ENCODE measurements around the gene WNT7B. TPM values are rescaled to one million over a fixed set of nuclear protein-coding genes. Genes with fewer than 3 reads are reported as not detected.

WNT7B gene
- total RNA-seq, 6 experiments from 2014 or later, result 0.10 to 0.12 TPM; not detected in 4

DNA sequence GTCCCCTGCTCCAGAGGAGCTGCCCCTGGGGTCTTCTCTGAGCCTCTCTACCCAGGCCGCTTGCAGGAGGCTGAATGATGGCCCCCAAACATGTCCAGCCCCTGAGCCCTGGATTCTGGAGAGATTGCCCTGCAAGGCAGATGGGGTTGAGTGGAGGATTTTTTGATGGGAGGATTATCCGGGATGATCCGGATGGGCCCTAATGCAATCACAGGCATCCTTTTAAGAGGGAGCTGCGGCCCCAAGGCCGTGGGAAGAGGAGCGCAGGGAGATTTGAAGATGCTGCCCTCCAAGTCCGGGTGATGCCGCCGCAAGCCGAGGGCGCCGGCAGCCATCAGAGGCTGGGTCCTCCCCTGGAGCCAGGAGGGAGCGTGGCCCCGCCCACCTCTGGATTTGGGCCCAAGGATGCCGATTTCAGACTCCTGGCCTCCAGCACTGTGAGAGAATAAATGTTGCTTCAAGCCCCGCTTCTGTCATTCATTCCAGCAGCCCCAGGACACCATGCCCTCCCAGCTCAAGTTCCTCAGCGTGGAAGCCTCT is 66.0 kb downstream of the WNT7B start:
- intact Hi-C loops (cut with DNase I), result no loop called here
- Histone ChIP-seq H3K4me3 (no peak overlapping the region), H3K27me3 (no peaks in the 10 kb centered on the region), H3K4me1 (no peaks in the 10 kb centered on the region), H3K36me3 (no peaks in the 10 kb centered on the region), H3K9me3 (no peaks in the 10 kb centered on the region), H3K27ac (no peak overlapping the region)
- 40% methylated on average over 1 of the region's 17 CpGs for WGBS (ENCODE audit: insufficient coverage, low coverage, low lambda C conversion rate, missing lambda C conversion rate)
- DNase-seq (no peak), ATAC-seq (no peak)
- TF ChIP-seq, protein P1, sequence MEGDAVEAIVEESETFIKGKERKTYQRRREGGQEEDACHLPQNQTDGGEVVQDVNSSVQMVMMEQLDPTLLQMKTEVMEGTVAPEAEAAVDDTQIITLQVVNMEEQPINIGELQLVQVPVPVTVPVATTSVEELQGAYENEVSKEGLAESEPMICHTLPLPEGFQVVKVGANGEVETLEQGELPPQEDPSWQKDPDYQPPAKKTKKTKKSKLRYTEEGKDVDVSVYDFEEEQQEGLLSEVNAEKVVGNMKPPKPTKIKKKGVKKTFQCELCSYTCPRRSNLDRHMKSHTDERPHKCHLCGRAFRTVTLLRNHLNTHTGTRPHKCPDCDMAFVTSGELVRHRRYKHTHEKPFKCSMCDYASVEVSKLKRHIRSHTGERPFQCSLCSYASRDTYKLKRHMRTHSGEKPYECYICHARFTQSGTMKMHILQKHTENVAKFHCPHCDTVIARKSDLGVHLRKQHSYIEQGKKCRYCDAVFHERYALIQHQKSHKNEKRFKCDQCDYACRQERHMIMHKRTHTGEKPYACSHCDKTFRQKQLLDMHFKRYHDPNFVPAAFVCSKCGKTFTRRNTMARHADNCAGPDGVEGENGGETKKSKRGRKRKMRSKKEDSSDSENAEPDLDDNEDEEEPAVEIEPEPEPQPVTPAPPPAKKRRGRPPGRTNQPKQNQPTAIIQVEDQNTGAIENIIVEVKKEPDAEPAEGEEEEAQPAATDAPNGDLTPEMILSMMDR (IDR thresholded peaks at IDR 0.05), result no peak
- TF ChIP-seq POLR2A (IDR thresholded peaks at IDR 0.05), result no peak

DNA sequence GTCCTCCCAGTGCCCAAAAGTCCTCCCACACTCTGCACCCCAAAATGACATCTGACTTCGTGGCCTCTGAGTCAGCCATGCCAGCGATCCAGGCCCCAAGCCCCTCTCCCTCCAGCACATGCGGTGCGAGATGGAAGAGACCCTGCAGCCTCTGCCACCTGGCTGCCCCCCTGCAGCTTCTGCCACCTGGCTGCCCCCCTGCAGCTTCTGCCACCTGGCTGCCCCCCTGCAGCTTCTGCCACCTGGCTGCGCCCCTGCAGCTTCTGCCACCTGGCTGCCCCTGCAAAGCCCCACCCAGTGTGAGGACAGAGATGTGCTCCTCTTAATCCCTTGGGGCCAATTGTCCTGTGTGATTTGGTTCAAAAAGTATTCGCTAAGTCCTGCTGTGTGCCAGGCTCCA is 68.0 kb downstream of the WNT7B start:
- no peaks in the 10 kb centered on the region for H3K27me3 ChIP-seq
- no peak overlapping the region for H3K27ac ChIP-seq
- H3K9me3 ChIP-seq, result no peaks in the 10 kb centered on the region
- ATAC-seq, result no peak
- H3K4me3 ChIP-seq, result no peak overlapping the region
- no peaks in the 10 kb centered on the region for H3K4me1 ChIP-seq
- intact Hi-C loops (cut with DNase I), result no loop called here
- TF ChIP-seq, protein P1 (IDR thresholded peaks at IDR 0.05), result no peak
- TF ChIP-seq POLR2A (IDR thresholded peaks at IDR 0.05), result no peak
- no peak for DNase-seq
- no CpG with 5 or more reads among the region's 6 CpGs for WGBS (ENCODE audit: insufficient coverage, low coverage, low lambda C conversion rate, missing lambda C conversion rate)
- H3K36me3 ChIP-seq, result no peaks in the 10 kb centered on the region

DNA sequence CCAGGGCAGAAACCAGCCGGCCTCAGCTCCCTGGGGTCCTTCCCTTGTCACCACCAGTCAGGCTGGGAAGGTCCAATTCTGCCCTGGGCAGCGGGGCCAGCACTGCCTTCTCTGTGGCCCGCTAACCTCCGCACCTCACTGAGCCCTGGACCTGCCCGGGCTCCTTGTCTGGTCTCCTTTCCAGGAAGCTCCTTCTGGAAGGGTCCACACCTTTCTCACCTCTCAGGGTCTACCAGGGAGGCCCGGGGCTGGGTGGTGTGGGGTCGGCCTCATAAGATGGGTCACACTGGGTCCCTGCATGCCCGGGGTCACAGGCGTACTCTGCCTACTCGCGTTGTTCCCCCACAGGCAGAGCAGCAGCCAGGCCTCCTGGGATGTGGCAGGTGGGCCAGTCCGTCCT is 69.0 kb downstream of the WNT7B start:
- no peaks in the 10 kb centered on the region for H3K9me3 ChIP-seq
- no peak overlapping the region for H3K4me3 ChIP-seq
- no CpG with 5 or more reads among the region's 12 CpGs for WGBS (ENCODE audit: insufficient coverage, low coverage, low lambda C conversion rate, missing lambda C conversion rate)
- TF ChIP-seq, protein P1 (IDR thresholded peaks at IDR 0.05), result no peak
- TF ChIP-seq POLR2A (IDR thresholded peaks at IDR 0.05), result no peak
- no peaks in the 10 kb centered on the region for H3K4me1 ChIP-seq
- intact Hi-C loops (cut with DNase I), result no loop called here
- no peak overlapping the region for H3K27ac ChIP-seq
- H3K36me3 ChIP-seq, result no peaks in the 10 kb centered on the region
- DNase-seq (no peak), ATAC-seq (no peak)
- no peaks in the 10 kb centered on the region for H3K27me3 ChIP-seq

DNA sequence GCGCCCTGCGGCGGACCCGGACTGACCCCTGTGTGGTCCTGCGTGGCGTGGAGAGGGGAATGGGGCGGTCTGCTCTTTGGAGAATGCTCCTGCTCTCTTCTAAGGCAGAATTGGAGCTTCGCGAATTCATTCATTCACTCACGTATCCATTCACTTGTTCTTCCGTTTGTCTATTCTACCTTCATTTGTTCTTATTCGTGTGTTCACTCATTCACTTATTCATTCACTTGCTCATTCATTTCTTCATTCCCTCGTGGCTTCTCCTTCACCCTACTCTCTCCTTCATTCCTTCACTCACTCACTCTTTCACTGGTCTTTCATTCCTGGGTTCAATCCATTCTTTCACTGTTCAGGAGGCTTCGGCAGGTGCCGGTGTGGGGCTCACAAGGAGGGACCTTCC is 69.6 kb downstream of the WNT7B start:
- H3K9me3 ChIP-seq, result no peaks in the 10 kb centered on the region
- H3K36me3 ChIP-seq, result no peaks in the 10 kb centered on the region
- DNase-seq, result no peak
- no peak for ATAC-seq
- H3K4me1 ChIP-seq, result no peaks in the 10 kb centered on the region
- H3K4me3 ChIP-seq, result no peak overlapping the region
- H3K27me3 ChIP-seq, result no peaks in the 10 kb centered on the region
- TF ChIP-seq, protein P1 (IDR thresholded peaks at IDR 0.05), result no peak
- no peak for TF ChIP-seq POLR2A (IDR thresholded peaks at IDR 0.05)
- 65% methylated on average over 15 of the region's 15 CpGs for WGBS (ENCODE audit: insufficient coverage, low coverage, low lambda C conversion rate, missing lambda C conversion rate)
- H3K27ac ChIP-seq, result no peak overlapping the region
- intact Hi-C loops (cut with DNase I), result no loop called here

DNA sequence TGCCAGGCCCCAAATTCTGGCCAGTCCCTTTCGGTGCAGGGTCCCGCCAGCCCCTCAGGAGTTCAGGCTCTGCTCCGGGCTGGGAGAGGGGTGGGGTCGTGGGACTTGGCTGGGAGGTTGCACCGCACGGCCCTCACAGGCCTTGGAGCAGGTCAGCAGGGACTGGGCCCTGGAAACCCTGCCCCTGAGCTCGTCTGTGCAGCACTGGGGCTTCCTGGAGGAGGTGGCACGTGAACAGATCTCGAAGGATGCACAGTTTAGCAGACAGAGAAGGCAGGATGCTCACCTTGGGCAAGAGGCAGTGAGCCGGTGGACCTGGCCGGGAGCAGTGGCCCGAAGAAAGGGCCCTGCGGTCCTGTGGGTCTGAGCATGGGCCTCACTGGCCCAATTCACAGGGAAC is 70.0 kb downstream of the WNT7B start:
- intact Hi-C loops (cut with DNase I), result no loop called here
- WGBS (ENCODE audit: insufficient coverage, low coverage, low lambda C conversion rate, missing lambda C conversion rate), result 72% methylated on average over 5 of the region's 13 CpGs
- H3K27ac ChIP-seq, result no peak overlapping the region

More for the DNA sequence above, 70.0 kb downstream of the WNT7B start:
- no peak for TF ChIP-seq POLR2A (IDR thresholded peaks at IDR 0.05)
- TF ChIP-seq, protein P1 (IDR thresholded peaks at IDR 0.05), result no peak
- Histone ChIP-seq H3K36me3 (no peaks in the 10 kb centered on the region), H3K4me1 (no peaks in the 10 kb centered on the region), H3K27me3 (no peaks in the 10 kb centered on the region), H3K4me3 (no peak overlapping the region), H3K9me3 (no peaks in the 10 kb centered on the region)
- ATAC-seq (no peak), DNase-seq (no peak)
